Ovary (tissue), 9 donors: ENCODE measurements around the gene SF3A2. TPM values are rescaled to one million over a fixed set of nuclear protein-coding genes. Genes with fewer than 3 reads are reported as not detected.

ENCODE experiments used
- DNase-seq, 5 donors: peaks; one replicate each; pipeline ENCODE4 v3.0.0-alpha.2; 2019 to 2020
- H3K27ac ChIP-seq, 2 donors: fragments of 200-600 bp; one replicate each; pipeline versions ENCODE4 v1.5.1 to v1.8.0; 2019 to 2022
- H3K27me3 ChIP-seq: fragments of 200-600 bp; one replicate; pipeline ENCODE4 v1.8.0; 2022
- H3K36me3 ChIP-seq: fragments of 200-600 bp; sonication (generic); one replicate; pipeline ENCODE4 v1.5.1; 2019
- H3K4me1 ChIP-seq: one replicate; pipeline ENCODE4 v1.8.1; 2013; ENCODE audit warnings: mild to moderate bottlenecking, moderate library complexity; ENCODE audit not compliant: insufficient read depth
- H3K4me3 ChIP-seq: fragments of 200-600 bp; sonication (generic); one replicate; pipeline ENCODE4 v1.5.1; 2017
- H3K9me3 ChIP-seq, 2 donors: fragments of 200-600 bp in 1 of 2; sonication (generic) in 1 of 2; one replicate each; pipeline versions ENCODE4 v1.5.1 to v1.8.1; 2013 to 2019; ENCODE audit warnings: mild to moderate bottlenecking in 1 of 2, moderate library complexity in 1 of 2
- CTCF ChIP-seq, 3 donors: fragments of 450-650 bp in 2 of 3; fragments of 200-600 bp in 1 of 3; IDR thresholded peaks; one replicate each; pipeline versions ENCODE4 v1.5.1 to v1.8.0; 2016 to 2022; ENCODE audit warnings: antibody characterized with exemption in 3 of 3, mild to moderate bottlenecking in 1 of 3
- EP300 ChIP-seq: sonication (generic); formaldehyde crosslinking; IDR thresholded peaks from one replicate; pipeline ENCODE4 v1.6.1; 2017; ENCODE audit warnings: antibody characterized with exemption
- POLR2A ChIP-seq: fragments of 450-650 bp; IDR thresholded peaks from one replicate; pipeline ENCODE4 v1.6.1; 2017; ENCODE audit warnings: antibody characterized with exemption, mild to moderate bottlenecking, moderate library complexity
- WGBS, 3 donors: extraction: QIAGEN DNeasy Blood & Tissue Kit in 1 of 3; methylation state at CpG; one replicate each; pipeline versions ENCODE4 v1.1.5 to v1.1.7; 2013 to 2017; 5-methylcytosine and 5-hydroxymethylcytosine counted together
- intact Hi-C, 4 donors: fragments of 100-400 bp; cut with DNase I; formaldehyde crosslinking; loops; one replicate each; pipeline versions ENCODE4 v1.11.0 to v1.15.1; 2022 to 2023
- polyA plus RNA-seq, 2 donors: library from polyadenylated mRNA; stranded (reverse); fragments of 200-250 nt in 1 of 2; fragments of 350-450 nt in 1 of 2; fragmentation: Illumina TruSeq in 1 of 2; extraction: RNeasy Lipid Tissue Mini Kit (QIAGEN cat#74804) in 1 of 2; gene quantifications; one replicate each; pipeline ENCODE4 v1.2.3, GENCODE V29; 2013 to 2014
- total RNA-seq, 7 donors: library from RNA; depleted of rRNA in 2 of 7; stranded (reverse); fragments of >200 nt in 2 of 7; fragmentation: NEBNext Ultra II Directional in 3 of 7; extraction: Animal tissue kit (Norgen Biotek cat#: 25700) in 3 of 7; gene quantifications; one replicate each; pipeline versions ENCODE4 v1.1.0 to v1.2.4, GENCODE V29; 2016 to 2023
- donor health status: DM: no; HTN: no; CAD: no; lungs with moderate emphysema.
- donor health status: DM: no; HTN: no; CAD: no.
- donor health status: Bipolar disorder and iron deficiency.
- donor health status: DM: yes; HTN: yes; CAD: no.
- donor health status: DM: no; HTN: no; CAD: no.
- donor health status: DM: yes; HTN: yes; CAD: no.

The SF3A2 gene
- total and polyA plus RNA-seq, 9 donors, result 13.7 to 137 (median 89.8) TPM

GRCh38 chr19:2273356-2274184, 36.9 kb downstream of the SF3A2 start:
- H3K4me3 ChIP-seq, result peak overlapping the region; percentile 17
- WGBS, 3 donors, result 10 to 20% (median 17%) methylated on average over 36 to 45 of the region's 45 CpGs
- H3K27me3 ChIP-seq, result no peaks in the 10 kb centered on the region
- peak overlapping the region; percentile 28 to 35 for H3K27ac ChIP-seq
- intact Hi-C loops, result loop anchor here (2.0 to 10.0 kb wide), 8 partner anchors 36 to 341 kb away; partner anchors contain the start of genes PLEKHJ1 (in 3 of the 4), SF3A2 (in 3 of the 4), DOT1L (in 2 of the 4) and AP3D1 (in 1 of the 4)
- DNase-seq, result peak; percentile 65 to 87 (median 75)
- peak; percentile 96 to 99 (median 96) for TF ChIP-seq CTCF (IDR thresholded peaks at IDR 0.05)
- no peak for TF ChIP-seq POLR2A
- H3K9me3 ChIP-seq, result no peaks in the 10 kb centered on the region
- H3K36me3 ChIP-seq, result no peaks in the 10 kb centered on the region
- H3K4me1 ChIP-seq, result peaks cover 20% of the 10 kb centered on the region

- Histone ChIP-seq H3K4me1 (peaks cover 20% of the 10 kb centered on the region), H3K9me3 (no peaks in the 10 kb centered on the region), H3K4me3 (no peak overlapping the region), H3K27me3 (no peaks in the 10 kb centered on the region), H3K27ac (peak overlapping the region in 1 of 2 donors; percentile 35), H3K36me3 (no peaks in the 10 kb centered on the region)
- intact Hi-C loops, result loop anchor here (5.0 to 10.0 kb wide), 7 partner anchors 37 to 341 kb away; partner anchors contain the start of genes DOT1L (in 2 of the 4), PLEKHJ1 (in 2 of the 4), SF3A2 (in 2 of the 4) and AP3D1 (in 1 of the 4)
- DNase-seq, result no peak
- WGBS, 3 donors, result 89 to 91% (median 90%) methylated on average over 9 of the region's 9 CpGs
- TF ChIP-seq CTCF (IDR thresholded peaks at IDR 0.05) (no peak), EP300 (no peak), POLR2A (no peak)
These were observed 37.6 kb downstream of the SF3A2 start for GRCh38 chr19:2274185-2274711.

- no peaks in the 10 kb centered on the region for H3K9me3 ChIP-seq
- no peak overlapping the region for H3K4me3 ChIP-seq
- no peaks in the 10 kb centered on the region for H3K27me3 ChIP-seq
- intact Hi-C loops, result loop anchor here (5.0 to 10.0 kb wide), 7 partner anchors 38 to 340 kb away; partner anchors contain the start of genes DOT1L (in 2 of the 4), PLEKHJ1 (in 2 of the 4), SF3A2 (in 2 of the 4) and AP3D1 (in 1 of the 4)
- 54 to 56% (median 56%) methylated on average over 16 of the region's 16 CpGs for WGBS, 3 donors
- peak in 2 of 3 donors; percentile 35 to 42 for TF ChIP-seq CTCF (IDR thresholded peaks at IDR 0.05)
- TF ChIP-seq EP300, result no peak
- TF ChIP-seq POLR2A, result no peak
- H3K27ac ChIP-seq, result peak overlapping the region in 1 of 2 donors; percentile 5
- H3K36me3 ChIP-seq, result no peaks in the 10 kb centered on the region
- DNase-seq, result peak; percentile 55 to 72 (median 65)
- H3K4me1 ChIP-seq, result peaks cover 20% of the 10 kb centered on the region
These were observed 38.4 kb downstream of the SF3A2 start for GRCh38 chr19:2274931-2275535.
